ENCODE data around the gene MED1. TPM values are rescaled to one million over a fixed set of nuclear protein-coding genes. Genes with fewer than 3 reads are reported as not detected.
"Not testable (repeated sequence)": the region's sequence is repeated elsewhere in the genome, so short reads cannot be mapped to it uniquely, and the experiment has no call there.

MED1 gene
- total RNA-seq, 1 donor from 2014 or later, result 63.4 TPM

DNA sequence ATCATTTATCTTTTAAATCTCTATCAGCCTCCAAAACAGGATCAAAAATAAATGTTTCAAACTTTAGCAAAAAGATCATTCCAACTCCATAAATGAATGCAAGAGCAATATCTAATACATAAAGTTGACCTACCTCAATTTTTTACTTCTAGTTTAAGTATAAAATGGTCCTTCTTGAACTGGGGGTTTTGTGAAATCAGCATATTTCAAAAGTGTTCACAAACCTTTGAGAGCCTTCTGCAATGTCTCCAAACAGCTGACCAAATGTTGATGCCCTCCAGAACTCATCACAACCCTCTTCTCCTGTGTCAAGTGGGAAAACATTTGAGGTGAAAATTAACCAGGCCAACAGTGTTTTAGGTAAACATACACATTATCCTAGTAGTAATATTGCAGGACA is 7.7 kb downstream of the MED1 start:
- TF ChIP-seq, protein P1, sequence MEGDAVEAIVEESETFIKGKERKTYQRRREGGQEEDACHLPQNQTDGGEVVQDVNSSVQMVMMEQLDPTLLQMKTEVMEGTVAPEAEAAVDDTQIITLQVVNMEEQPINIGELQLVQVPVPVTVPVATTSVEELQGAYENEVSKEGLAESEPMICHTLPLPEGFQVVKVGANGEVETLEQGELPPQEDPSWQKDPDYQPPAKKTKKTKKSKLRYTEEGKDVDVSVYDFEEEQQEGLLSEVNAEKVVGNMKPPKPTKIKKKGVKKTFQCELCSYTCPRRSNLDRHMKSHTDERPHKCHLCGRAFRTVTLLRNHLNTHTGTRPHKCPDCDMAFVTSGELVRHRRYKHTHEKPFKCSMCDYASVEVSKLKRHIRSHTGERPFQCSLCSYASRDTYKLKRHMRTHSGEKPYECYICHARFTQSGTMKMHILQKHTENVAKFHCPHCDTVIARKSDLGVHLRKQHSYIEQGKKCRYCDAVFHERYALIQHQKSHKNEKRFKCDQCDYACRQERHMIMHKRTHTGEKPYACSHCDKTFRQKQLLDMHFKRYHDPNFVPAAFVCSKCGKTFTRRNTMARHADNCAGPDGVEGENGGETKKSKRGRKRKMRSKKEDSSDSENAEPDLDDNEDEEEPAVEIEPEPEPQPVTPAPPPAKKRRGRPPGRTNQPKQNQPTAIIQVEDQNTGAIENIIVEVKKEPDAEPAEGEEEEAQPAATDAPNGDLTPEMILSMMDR (conservative IDR thresholded peaks at IDR 0.05), result no peak
- Mint-ChIP-seq H3K4me1 (no peaks in the 10 kb centered on the region), H3K27ac (ENCODE audit: unreplicated experiment) (no peak overlapping the region), H3K36me3 (ENCODE audit: low read depth) (peaks cover 10% of the 10 kb centered on the region), H3K27me3 (ENCODE audit: low read depth) (no peaks in the 10 kb centered on the region), H3K4me3 (no peak overlapping the region), H3K9me3 (no peaks in the 10 kb centered on the region)
- DNase-seq (ENCODE audit: low read depth, low spot score), result no peak

DNA sequence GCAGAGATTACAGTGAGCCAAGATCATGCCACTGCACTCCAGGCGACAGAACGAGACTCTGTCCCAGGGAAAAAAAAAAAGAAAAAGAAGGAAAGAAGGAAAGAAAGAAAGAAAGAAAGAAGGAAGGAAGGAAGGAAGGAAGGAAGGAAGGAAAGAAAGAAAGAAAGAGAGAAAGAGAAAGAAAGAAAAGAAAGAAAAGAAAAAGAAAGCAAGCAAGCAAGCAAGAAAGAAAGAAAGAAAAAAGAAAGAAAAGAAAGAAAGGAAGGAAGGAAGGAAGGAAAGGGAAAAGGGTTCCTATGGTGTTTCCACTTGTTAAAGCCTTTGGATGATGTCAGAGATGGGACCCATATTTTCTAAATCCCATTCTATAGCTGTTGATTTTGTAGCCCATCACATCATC is 11.2 kb downstream of the MED1 start:
- not testable (repeated sequence) for H3K4me1 Mint-ChIP-seq; H3K27ac Mint-ChIP-seq (ENCODE audit: unreplicated experiment); H3K9me3 Mint-ChIP-seq; H3K27me3 Mint-ChIP-seq (ENCODE audit: low read depth); H3K36me3 Mint-ChIP-seq (ENCODE audit: low read depth); DNase-seq (ENCODE audit: low read depth, low spot score); H3K4me3 Mint-ChIP-seq

DNA sequence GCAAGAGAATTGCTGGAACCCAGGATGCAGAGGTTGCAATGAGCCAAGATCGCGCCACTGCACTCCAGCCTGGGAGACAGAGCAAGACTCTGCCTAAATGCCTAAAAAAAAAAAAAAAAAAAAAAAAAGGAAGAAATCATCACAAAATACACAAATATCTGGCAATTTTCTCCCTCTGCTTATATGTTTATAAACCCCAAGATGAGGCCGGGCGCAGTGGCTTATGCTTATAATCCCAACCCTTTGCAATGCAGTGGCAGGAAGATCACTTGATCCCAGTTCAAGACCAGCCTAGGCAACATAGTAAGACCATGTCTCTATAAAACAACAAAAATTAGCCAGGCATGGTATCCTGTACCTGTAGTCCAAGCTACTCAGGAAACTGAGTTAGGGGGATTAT is 21.5 kb downstream of the MED1 start:
- Mint-ChIP-seq H3K9me3 (no peaks in the 10 kb centered on the region), H3K4me1 (no peaks in the 10 kb centered on the region), H3K36me3 (ENCODE audit: low read depth) (peaks cover 11% of the 10 kb centered on the region), H3K27me3 (ENCODE audit: low read depth) (no peaks in the 10 kb centered on the region), H3K4me3 (no peak overlapping the region), H3K27ac (ENCODE audit: unreplicated experiment) (no peak overlapping the region)
- no peak for DNase-seq (ENCODE audit: low read depth, low spot score)
- TF ChIP-seq, protein P1 (conservative IDR thresholded peaks at IDR 0.05), result no peak

DNA sequence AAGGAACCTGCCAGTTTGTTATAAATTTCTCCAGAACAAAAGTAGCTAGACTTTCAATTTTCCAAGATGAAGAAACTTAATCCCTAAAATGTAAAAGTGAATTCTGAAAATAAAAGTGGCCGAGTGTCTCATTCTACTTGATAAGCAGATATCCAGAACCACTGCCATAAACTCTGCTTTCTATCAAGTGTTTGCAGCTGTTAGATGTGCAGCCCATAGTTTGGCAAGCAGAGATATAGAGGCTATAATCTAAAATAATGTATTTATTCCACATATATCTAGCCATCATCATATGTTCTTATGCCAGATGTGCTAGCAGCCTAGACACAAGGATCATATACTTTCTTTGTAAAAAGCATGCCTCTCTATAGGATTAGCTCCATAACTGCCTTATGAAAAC is 34.9 kb downstream of the MED1 start:
- Mint-ChIP-seq H3K4me1 (no peaks in the 10 kb centered on the region), H3K9me3 (no peaks in the 10 kb centered on the region), H3K36me3 (ENCODE audit: low read depth) (peaks cover 12% of the 10 kb centered on the region), H3K4me3 (no peak overlapping the region), H3K27ac (ENCODE audit: unreplicated experiment) (no peak overlapping the region), H3K27me3 (ENCODE audit: low read depth) (no peaks in the 10 kb centered on the region)
- DNase-seq (ENCODE audit: low read depth, low spot score), result no peak
- TF ChIP-seq, protein P1 (conservative IDR thresholded peaks at IDR 0.05), result no peak

DNA sequence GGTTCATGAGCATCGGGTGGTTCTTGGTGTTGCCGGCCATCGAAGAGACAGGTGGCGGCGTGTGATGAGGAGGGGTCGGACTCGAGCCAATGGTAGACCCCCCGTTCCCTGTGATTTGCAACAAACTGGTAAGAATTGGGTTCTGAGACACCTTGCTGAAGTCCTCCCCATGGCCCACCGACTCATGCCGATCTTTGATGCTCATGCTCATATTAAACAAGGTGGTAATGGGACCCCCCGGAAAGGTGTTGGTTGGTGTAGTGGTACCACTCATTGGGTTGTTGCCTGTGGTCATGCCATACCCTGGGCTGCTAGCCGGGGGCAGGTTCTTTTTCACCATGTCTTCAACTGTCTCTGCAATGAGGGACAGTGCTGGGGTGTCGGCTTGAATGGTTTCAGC is 40.8 kb downstream of the MED1 start:
- Mint-ChIP-seq H3K4me3 (no peak overlapping the region), H3K4me1 (no peaks in the 10 kb centered on the region), H3K27ac (ENCODE audit: unreplicated experiment) (no peak overlapping the region), H3K9me3 (no peaks in the 10 kb centered on the region), H3K36me3 (ENCODE audit: low read depth) (peaks cover 23% of the 10 kb centered on the region), H3K27me3 (ENCODE audit: low read depth) (no peaks in the 10 kb centered on the region)
- TF ChIP-seq, protein P1 (conservative IDR thresholded peaks at IDR 0.05), result no peak
- DNase-seq (ENCODE audit: low read depth, low spot score), result no peak

DNA sequence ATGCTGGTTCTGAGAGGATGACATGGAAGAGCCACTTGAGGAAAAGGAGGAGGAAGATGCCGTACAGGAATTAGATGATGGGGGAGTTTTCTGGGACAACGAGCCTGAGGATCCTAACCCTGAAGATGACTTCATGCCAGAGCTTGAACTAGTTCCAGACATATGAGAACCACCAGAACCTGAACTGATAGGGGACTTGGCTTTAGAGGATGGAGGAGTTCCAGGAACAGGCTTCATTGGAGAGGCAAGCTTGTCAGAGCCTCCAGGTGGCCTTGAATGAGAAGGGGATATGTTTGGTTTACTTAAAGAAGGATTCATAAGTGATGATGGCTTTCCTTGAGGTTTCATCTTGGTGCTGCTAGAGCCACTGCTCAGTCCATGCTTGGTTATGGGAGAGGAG is 42.7 kb downstream of the MED1 start:
- Mint-ChIP-seq H3K36me3 (ENCODE audit: low read depth) (peaks cover 18% of the 10 kb centered on the region), H3K27ac (ENCODE audit: unreplicated experiment) (no peak overlapping the region), H3K27me3 (ENCODE audit: low read depth) (no peaks in the 10 kb centered on the region), H3K9me3 (no peaks in the 10 kb centered on the region), H3K4me3 (no peak overlapping the region), H3K4me1 (no peaks in the 10 kb centered on the region)
- DNase-seq (ENCODE audit: low read depth, low spot score), result no peak
- TF ChIP-seq, protein P1 (conservative IDR thresholded peaks at IDR 0.05), result no peak
